OCI-LY7 (cell line): Measurements from ENCODE around the gene NACC1. TPM values are rescaled to one million over a fixed set of nuclear protein-coding genes. Genes with fewer than 3 reads are reported as not detected.

Source experiments
- BruUV-seq: library from RNA; stranded (reverse); fragments of 400-500 nt; replicated peaks from 2 replicates; lab custom pipeline; 2021; lab: Mats Ljungman, UMichigan
- CTCF ChIA-PET: fragments of 300-600 bp; sonication (Branson Sonifier 250); formaldehyde crosslinking; loops from one replicate; lab custom pipeline; 2022; ENCODE audit warnings: antibody characterized with exemption; ENCODE audit not compliant: unreplicated experiment; lab: Charles Lee
- POLR2A ChIA-PET: fragments of 300-600 bp; sonication (Branson Sonifier 250); formaldehyde crosslinking; loops from one replicate; lab custom pipeline; 2022; ENCODE audit warnings: antibody characterized with exemption; lab: Charles Lee
- DNase-seq: peaks from one replicate; pipeline ENCODE4 v3.0.0-alpha.2; 2015; ENCODE audit warnings: low spot score
- H2AFZ ChIP-seq: fragments of 200-600 bp; sonication (generic), shearing (Covaris generic); 2 replicates; pipeline ENCODE4 v1.6.1; 2014; ENCODE audit warnings: mild to moderate bottlenecking, antibody characterized with exemption, low read length, moderate library complexity
- H3K27ac ChIP-seq: fragments of 200-600 bp; sonication (generic); 2 replicates; pipeline ENCODE4 v1.5.1; 2014; ENCODE audit warnings: mixed run types, low read depth, mild to moderate bottlenecking, moderate library complexity, low read length, inconsistent platforms; ENCODE audit not compliant: poor library complexity, severe bottlenecking
- H3K36me3 ChIP-seq: fragments of 200-600 bp; sonication (generic); 2 replicates; pipeline ENCODE4 v1.6.1; 2014; ENCODE audit warnings: mild to moderate bottlenecking, antibody characterized with exemption, low read length, moderate library complexity, mixed read lengths; ENCODE audit not compliant: insufficient read depth
- H3K4me1 ChIP-seq: fragments of 200-600 bp; sonication (generic); 2 replicates; pipeline ENCODE4 v1.5.1; 2014; ENCODE audit warnings: mild to moderate bottlenecking, low read length; ENCODE audit not compliant: insufficient read depth, poor library complexity, severe bottlenecking
- H3K4me2 ChIP-seq: fragments of 200-600 bp; sonication (generic); 2 replicates; pipeline ENCODE4 v1.6.1; 2014; ENCODE audit warnings: mild to moderate bottlenecking, low read length
- H3K4me3 ChIP-seq: fragments of 200-600 bp; sonication (generic); 2 replicates; pipeline ENCODE4 v1.5.1; 2014; ENCODE audit warnings: mild to moderate bottlenecking, low read depth, low read length; ENCODE audit not compliant: poor library complexity, severe bottlenecking
- H3K79me2 ChIP-seq: fragments of 200-600 bp; sonication (generic); 2 replicates; pipeline ENCODE4 v1.6.1; 2016; ENCODE audit warnings: low read depth, mild to moderate bottlenecking, low read length, moderate library complexity, mixed read lengths; ENCODE audit not compliant: insufficient read depth
- H3K9me2 ChIP-seq: fragments of 200-600 bp; sonication (generic); 2 replicates; pipeline ENCODE4 v1.6.1; 2016; ENCODE audit warnings: mild to moderate bottlenecking, low read length, mixed read lengths; ENCODE audit not compliant: insufficient read depth
- H3K9me3 ChIP-seq: fragments of 200-600 bp; sonication (generic); 2 replicates; pipeline ENCODE4 v1.6.1; 2014; ENCODE audit warnings: mild to moderate bottlenecking, mixed run types, low read length, mixed read lengths
- H4K20me1 ChIP-seq: fragments of 200-600 bp; sonication (generic); 2 replicates; pipeline ENCODE4 v1.6.1; 2014; ENCODE audit warnings: mild to moderate bottlenecking, antibody characterized with exemption, low read length, moderate library complexity, mixed read lengths; ENCODE audit not compliant: insufficient read depth
- CTCF ChIP-seq: fragments of 200-600 bp; sonication (generic); conservative IDR thresholded peaks from 2 replicates; pipeline ENCODE4 v1.5.1; 2014; ENCODE audit warnings: mild to moderate bottlenecking, antibody characterized with exemption, low read length, moderate library complexity, mixed read lengths
- EZH2phosphoT487 ChIP-seq: fragments of 200-600 bp; sonication (generic); IDR thresholded peaks from 2 replicates; pipeline ENCODE4 v1.6.1; 2018; ENCODE audit warnings: low read depth, borderline replicate concordance, mild to moderate bottlenecking, mixed run types, antibody characterized with exemption, low read length, moderate library complexity, mixed read lengths
- intact Hi-C: fragments of 100-400 bp; cut with micrococcal nuclease; formaldehyde crosslinking; loops from one replicate; pipeline ENCODE4 v1.10.0; 2022; ENCODE audit not compliant: unreplicated experiment
- total RNA-seq, 2 experiments: library from RNA; depleted of rRNA in 1 of 2; stranded (reverse); fragments of >200 nt in 1 of 2; shearing (Covaris generic) in 1 of 2; gene quantifications; 2 replicates each; pipeline ENCODE4 v1.2.3, GENCODE V29; 2014 to 2022

NACC1 gene
- total RNA-seq, 2 experiments from 2014 or later, result 52.9 to 56.3 TPM

- ChIA-PET POLR2A (interaction anchor here (0.8 to 1.5 kb wide), 2 partner anchors 9 to 118 kb away, joined by 3 to 8 read pairs; no protein-coding TSS in a partner anchor), CTCF (interaction anchor here (0.8 to 1.6 kb wide), 4 partner anchors 57 to 130 kb away, joined by 3 to 13 read pairs (median 10); no protein-coding TSS in a partner anchor)
- H3K4me3 ChIP-seq, result peak overlapping the region; percentile 48
- no peaks in the 10 kb centered on the region for H3K9me3 ChIP-seq
- TF ChIP-seq CTCF (no peak), EZH2phosphoT487 (no peak)
- intact Hi-C loops, result loop anchor here (2.0 to 5.0 kb wide), 2 partner anchors 34 to 63 kb away; no protein-coding TSS in a partner anchor
- peaks cover 11% of the 10 kb centered on the region for H3K36me3 ChIP-seq
- H3K27ac ChIP-seq, result no peak overlapping the region
- H3K4me2 ChIP-seq, result peak overlapping the region; percentile 80
- peaks cover 55% of the 10 kb centered on the region for H3K4me1 ChIP-seq
- H2AFZ ChIP-seq, result peak overlapping the region; percentile 20; the same call in 1 of the 2 replicates
- no peaks in the 10 kb centered on the region for H4K20me1 ChIP-seq
- no TSS peak for BruUV-seq
- DNase-seq, result peak; percentile 46
- H3K79me2 ChIP-seq, result no peaks in the 10 kb centered on the region
- H3K9me2 ChIP-seq, result no peaks in the 10 kb centered on the region
These were observed 23.2 kb upstream of the NACC1 start for GRCh38 chr19:13094771-13095392.

- H3K4me1 ChIP-seq, result peaks cover 60% of the 10 kb centered on the region
These were observed 22.7 kb upstream of the NACC1 start for GRCh38 chr19:13095393-13095784.

More at GRCh38 chr19:13095393-13095784, 22.7 kb upstream of the NACC1 start:
- Histone ChIP-seq H4K20me1 (no peaks in the 10 kb centered on the region), H3K9me2 (no peaks in the 10 kb centered on the region), H3K79me2 (no peaks in the 10 kb centered on the region), H3K27ac (peak overlapping the region; percentile 5), H3K9me3 (no peaks in the 10 kb centered on the region), H3K4me3 (peak overlapping the region; percentile 48), H2AFZ (peak overlapping the region; percentile 20; the same call in 1 of the 2 replicates), H3K4me2 (peak overlapping the region; percentile 80), H3K36me3 (peaks cover 16% of the 10 kb centered on the region)
- BruUV-seq, result no TSS peak
- ChIA-PET POLR2A (interaction anchor here (0.6 to 1.5 kb wide), 4 partner anchors 9 to 119 kb away, joined by 3 to 8 read pairs (median 3); no protein-coding TSS in a partner anchor), CTCF (interaction anchor here (1.4 kb wide), 1 partner anchor 129 kb away, joined by 13 read pairs; no protein-coding TSS in a partner anchor)
- intact Hi-C loops, result loop anchor here (2.0 kb wide), 1 partner anchor 35 kb away; no protein-coding TSS in a partner anchor
- TF ChIP-seq CTCF, result no peak
- no peak for TF ChIP-seq EZH2phosphoT487
- peak; percentile 62 for DNase-seq
